Measurements from ENCODE around the gene MAST2. TPM values are rescaled to one million over a fixed set of nuclear protein-coding genes. Genes with fewer than 3 reads are reported as not detected.

Gene MAST2
- total RNA-seq, 1 experiment from 2014 or later = 41.9 TPM

DNA sequence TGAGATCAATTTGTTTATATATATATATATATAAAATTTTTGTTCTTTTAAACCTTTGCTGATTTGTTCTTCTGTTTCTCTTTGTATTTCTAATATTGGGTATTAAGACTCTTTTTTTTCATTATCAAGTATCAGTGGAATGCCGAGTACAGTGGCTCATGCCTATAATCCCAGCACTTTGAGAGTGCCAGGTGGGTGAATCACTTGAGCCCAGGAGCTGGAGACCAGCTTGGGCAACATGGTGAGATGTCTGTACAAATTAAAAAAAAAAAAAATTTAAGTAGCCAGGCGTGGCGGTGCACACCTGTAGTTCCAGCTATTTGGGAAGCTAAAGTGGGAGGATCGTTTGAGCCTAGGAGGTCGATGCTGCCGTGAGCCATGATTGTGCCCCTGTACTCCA lies 67.1 kb downstream of the MAST2 start:
- no TSS peak for BruUV-seq (replicated peaks)
- TF ChIP-seq, protein P1, sequence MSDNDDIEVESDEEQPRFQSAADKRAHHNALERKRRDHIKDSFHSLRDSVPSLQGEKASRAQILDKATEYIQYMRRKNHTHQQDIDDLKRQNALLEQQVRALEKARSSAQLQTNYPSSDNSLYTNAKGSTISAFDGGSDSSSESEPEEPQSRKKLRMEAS (IDR thresholded peaks at IDR 0.05) = no peak
- no peak for TF ChIP-seq CEBPB (IDR thresholded peaks at IDR 0.05; ENCODE audit: low read depth)
- TF ChIP-seq EZH2phosphoT487 (IDR thresholded peaks at IDR 0.05; ENCODE audit: borderline replicate concordance) = no peak
- TF ChIP-seq TCF7L2 (IDR thresholded peaks at IDR 0.05; ENCODE audit: borderline replicate concordance, extremely low read depth, insufficient read depth, insufficient read length) = no peak
- TF ChIP-seq REST (IDR thresholded peaks at IDR 0.05; ENCODE audit: low read depth) = no peak
- no peak for TF ChIP-seq ZNF274 (IDR thresholded peaks at IDR 0.05; ENCODE audit: low read depth, low read length)
- no peak for TF ChIP-seq ZFX (IDR thresholded peaks at IDR 0.05)
- TF ChIP-seq FOSL1 (IDR thresholded peaks at IDR 0.05; ENCODE audit: low read depth) = no peak
- TF ChIP-seq SIN3A (IDR thresholded peaks at IDR 0.05; ENCODE audit: low read depth) = no peak
- peaks cover 0 to 12% of the 10 kb centered on the region in 2 experiments; a peak in 2 of 4 replicates for H3K4me1 ChIP-seq (ENCODE audit: control insufficient read depth in 1 of 2, insufficient read depth in 2 of 2, low read length in 2 of 2)
- no peak overlapping the region for H2AFZ ChIP-seq (ENCODE audit: low read depth, low read length, poor library complexity, severe bottlenecking)
- H3K9me2 ChIP-seq (ENCODE audit: insufficient read depth) = no peaks in the 10 kb centered on the region
- H3K79me2 ChIP-seq (ENCODE audit: insufficient read depth, low read length) = peaks cover 42% of the 10 kb centered on the region
- no peak overlapping the region for H3K9ac ChIP-seq (ENCODE audit: low read length)
- no peak overlapping the region for H3K27ac ChIP-seq (ENCODE audit: low read depth, low read length)
- no peak for ATAC-seq
- H3K27me3 ChIP-seq (ENCODE audit: insufficient read depth, low read length) = no peaks in the 10 kb centered on the region
- intact Hi-C loops (cut with micrococcal nuclease) = no loop called here
- H3K4me3 ChIP-seq (replicated peaks in 1 of 2; ENCODE audit: low read depth in 1 of 2, low read length in 2 of 2) = no peak overlapping the region
- no peaks in the 10 kb centered on the region for H3K9me3 ChIP-seq (ENCODE audit: control insufficient read depth in 1 of 2, insufficient read depth in 1 of 2, low read depth in 1 of 2, low read length in 2 of 2)
- H4K20me1 ChIP-seq (ENCODE audit: insufficient read depth) = no peaks in the 10 kb centered on the region; the same call in 1 of the 2 replicates
- H3K36me3 ChIP-seq (ENCODE audit: control insufficient read depth in 1 of 2, insufficient read depth in 2 of 2, low read length in 2 of 2) = no peaks in the 10 kb centered on the region
- H3K4me2 ChIP-seq (ENCODE audit: low read length) = no peak overlapping the region
- CTCF ChIA-PET = no interaction called here
- RAD21 ChIA-PET (ENCODE audit: low non-redundant PET in 1 of 2, low total read pairs in 2 of 2, uncharacterized antibody in 2 of 2, unreplicated experiment in 2 of 2) = no interaction called here
- POLR2A ChIA-PET = no interaction called here
- DNase-seq (ENCODE audit: low read depth, low spot score) = no peak
